HG03469 (cell line): ENCODE measurements around the gene MS4A10.
"Not testable (repeated sequence)": the region's sequence is repeated elsewhere in the genome, so short reads cannot be mapped to it uniquely, and the experiment has no call there.

Experiments
- ATAC-seq: cut with Tn5 transposase; IDR thresholded peaks from one replicate; pipeline ENCODE4 v1.9.1; 2021; ENCODE audit warnings: mild to moderate bottlenecking, moderate library complexity, moderate number of reproducible peaks; ENCODE audit not compliant: unreplicated experiment

MS4A10 gene

GRCh38 chr11:60821827-60822599, 36.9 kb downstream of the MS4A10 start:
- no peak for ATAC-seq

GRCh38 chr11:60823745-60824306, 38.7 kb downstream of the MS4A10 start:
- not testable (repeated sequence) for ATAC-seq

GRCh38 chr11:60825118-60825517, 40.0 kb downstream of the MS4A10 start:
- no peak for ATAC-seq

- no peak for ATAC-seq
Measured at GRCh38 chr11:60825790-60826189, 40.7 kb downstream of the MS4A10 start.

GRCh38 chr11:60830478-60831142, 45.5 kb downstream of the MS4A10 start:
- no peak for ATAC-seq

GRCh38 chr11:60831143-60831500, 46.0 kb downstream of the MS4A10 start:
- no peak for ATAC-seq

GRCh38 chr11:60831501-60832079, 46.5 kb downstream of the MS4A10 start:
- no peak for ATAC-seq

- no peak for ATAC-seq
Measured at GRCh38 chr11:60834742-60835533, 49.8 kb downstream of the MS4A10 start.

GRCh38 chr11:60835534-60835846, 50.4 kb downstream of the MS4A10 start:
- no peak for ATAC-seq

- ATAC-seq = no peak
Measured at GRCh38 chr11:60836866-60837515, 51.9 kb downstream of the MS4A10 start.

GRCh38 chr11:60838132-60838531, 53.0 kb downstream of the MS4A10 start:
- ATAC-seq = no peak

GRCh38 chr11:60840470-60841430, 55.6 kb downstream of the MS4A10 start:
- no peak for ATAC-seq

GRCh38 chr11:60841797-60842667, 56.9 kb downstream of the MS4A10 start, which contains the start of gene CCDC86:
Gene CCDC86, plus strand, starts transcription at chr11:60842113. Its CDS starts 12 bp downstream, at chr11:60842125.
- peak; percentile 49 for ATAC-seq

GRCh38 chr11:60842668-60843600, 57.8 kb downstream of the MS4A10 start:
- ATAC-seq = no peak

GRCh38 chr11:60844045-60844869, 59.1 kb downstream of the MS4A10 start:
- no peak for ATAC-seq

- ATAC-seq = no peak
Measured at GRCh38 chr11:60844870-60845221, 59.7 kb downstream of the MS4A10 start.

GRCh38 chr11:60845338-60845737, 60.2 kb downstream of the MS4A10 start:
- no peak for ATAC-seq
